CD4-positive, alpha-beta T cell (primary cell): ENCODE data around the gene SFPQ. TPM values are rescaled to one million over a fixed set of nuclear protein-coding genes. Genes with fewer than 3 reads are reported as not detected.

Experiments
- ATAC-seq: fragments of 200-7000 bp; cut with Tn5 transposase; one replicate; pipeline ENCODE4 v1.10.0; 2022; ENCODE audit warnings: mild to moderate bottlenecking; ENCODE audit not compliant: poor library complexity
- CTCF ChIA-PET: fragments of 350-600 bp; sonication (Branson Sonifier 250); formaldehyde crosslinking; loops from one replicate; lab custom pipeline; 2021; ENCODE audit warnings: antibody characterized with exemption, inconsistent platforms; lab: Charles Lee
- POLR2A ChIA-PET: fragments of 350-600 bp; sonication (Branson Sonifier 250); formaldehyde crosslinking; loops from one replicate; lab custom pipeline; 2021; ENCODE audit warnings: antibody characterized with exemption, inconsistent platforms; lab: Charles Lee
- DNase-seq, 14 experiments: peaks; one replicate each; pipeline ENCODE4 v3.0.0-alpha.2; 2013 to 2020; ENCODE audit warnings: mixed read lengths in 2 of 14
- H3K27ac ChIP-seq, 2 donors: one replicate each; pipeline versions ENCODE4 v1.5.1 to v1.7.0; 2013; ENCODE audit warnings: low read length in 2 of 2, low read depth in 1 of 2, mild to moderate bottlenecking in 1 of 2
- H3K27me3 ChIP-seq, 2 experiments: 1 replicate in 1 of 2; 2 replicates in 1 of 2; pipeline versions ENCODE4 v1.6.1 to v1.7.0; 2013; ENCODE audit warnings: low read length in 2 of 2, control low read depth in 1 of 2, mild to moderate bottlenecking in 1 of 2, moderate library complexity in 1 of 2; ENCODE audit not compliant: insufficient read depth in 2 of 2, control insufficient read depth in 1 of 2
- H3K36me3 ChIP-seq: one replicate; pipeline ENCODE4 v1.6.1; 2013; ENCODE audit warnings: low read length, control low read depth; ENCODE audit not compliant: insufficient read depth
- H3K4me1 ChIP-seq: one replicate; pipeline ENCODE4 v1.6.1; 2013; ENCODE audit warnings: low read length, control low read depth; ENCODE audit not compliant: insufficient read depth
- H3K4me3 ChIP-seq: one replicate; pipeline ENCODE4 v1.5.1; 2013; ENCODE audit warnings: mild to moderate bottlenecking, low read length, moderate library complexity
- H3K9me3 ChIP-seq, 2 experiments: 1 replicate in 1 of 2; 2 replicates in 1 of 2; pipeline versions ENCODE4 v1.6.1 to v1.7.0; 2013; ENCODE audit warnings: low read length in 2 of 2, mild to moderate bottlenecking in 2 of 2, control low read depth in 1 of 2, moderate library complexity in 1 of 2; ENCODE audit not compliant: control insufficient read depth in 1 of 2, insufficient read depth in 1 of 2
- H3K27ac Mint-ChIP-seq: one replicate; pipeline ENCODE4 v1.8.0; 2020; ENCODE audit warnings: mixed read lengths
- H3K27me3 Mint-ChIP-seq: one replicate; pipeline ENCODE4 v1.8.0; 2021; ENCODE audit warnings: mixed read lengths
- H3K36me3 Mint-ChIP-seq: one replicate; pipeline ENCODE4 v1.8.0; 2021; ENCODE audit warnings: low read depth, mixed read lengths
- H3K4me1 Mint-ChIP-seq: one replicate; pipeline ENCODE4 v1.8.0; 2021; ENCODE audit warnings: low read depth, mixed read lengths
- H3K4me3 Mint-ChIP-seq: one replicate; pipeline ENCODE4 v1.8.0; 2020; ENCODE audit warnings: mild to moderate bottlenecking, mixed read lengths
- H3K9me3 Mint-ChIP-seq: one replicate; pipeline ENCODE4 v1.8.0; 2020; ENCODE audit warnings: mixed read lengths
- intact Hi-C, 2 experiments: fragments of 100-400 bp; cut with DNase I in 1 of 2; cut with micrococcal nuclease in 1 of 2; formaldehyde crosslinking; loops; one replicate each; pipeline versions ENCODE4 v1.15.1 to v1.9.0; 2023 to 2025; cut with DNase I, micrococcal nuclease
- total RNA-seq, 174 experiments: library from RNA in 2 of 174; stranded (reverse) in 2 of 174; gene quantifications; one replicate each; pipeline ENCODE4 v1.2.3 and lab custom pipeline; 2021 to 2026
- TF ChIP-seq, protein P1 (sequence below): fragments of 200-600 bp; IDR thresholded peaks from one replicate; pipeline ENCODE4 v1.8.0; 2022; ENCODE audit warnings: antibody characterized with exemption, mild to moderate bottlenecking

SFPQ gene
- total RNA-seq, 2 experiments from 2014 or later, result 766 to 767 TPM

DNA sequence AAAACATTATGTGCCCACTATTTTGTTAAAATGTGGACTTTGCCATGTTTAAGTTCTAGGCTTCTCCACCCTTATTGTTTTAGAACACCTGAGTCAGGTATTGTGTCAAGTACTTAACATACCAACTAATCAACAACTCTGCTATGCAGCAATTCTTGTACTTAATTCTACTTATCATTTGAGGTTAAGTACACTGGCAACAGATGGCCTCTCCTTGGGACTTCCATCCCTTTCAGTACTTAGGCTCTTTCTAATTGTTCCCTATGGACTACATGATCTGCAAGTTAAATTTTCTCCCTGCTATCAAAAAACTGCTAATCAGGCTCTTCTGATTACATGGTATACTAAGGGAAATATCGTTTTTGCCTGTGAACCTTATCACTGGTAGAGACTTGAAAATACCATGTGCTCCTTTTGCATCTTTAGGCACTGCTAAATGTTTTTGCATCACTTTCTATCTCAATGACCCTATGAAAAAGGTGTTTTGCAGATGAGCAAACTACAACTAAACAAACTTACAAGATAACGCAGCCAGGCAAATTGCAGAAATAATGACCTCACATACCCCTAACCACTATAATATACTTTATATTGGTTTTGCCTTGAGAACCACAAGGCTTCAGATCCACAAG, 18.9 kb downstream of the SFPQ start:
- H3K36me3 ChIP-seq, result peaks cover 45% of the 10 kb centered on the region
- no peak for ATAC-seq
- H3K4me3 ChIP-seq, result no peak overlapping the region
- intact Hi-C loops, result loop anchor here in 1 of 2 experiments (10.0 kb wide), 1 partner anchor 189 kb away; the partner anchor contains the start of gene TMEM35B
- Mint-ChIP-seq H3K27ac (peak overlapping the region; percentile 5), H3K27me3 (no peaks in the 10 kb centered on the region), H3K4me3 (peak overlapping the region; percentile 0), H3K4me1 (peaks cover 9% of the 10 kb centered on the region), H3K36me3 (peaks cover 51% of the 10 kb centered on the region), H3K9me3 (no peaks in the 10 kb centered on the region)
- POLR2A ChIA-PET, result no interaction called here
- no peaks in the 10 kb centered on the region for H3K27me3 ChIP-seq
- no peak overlapping the region for H3K27ac ChIP-seq
- CTCF ChIA-PET, result no interaction called here
- H3K4me1 ChIP-seq, result no peaks in the 10 kb centered on the region
- TF ChIP-seq, protein P1, sequence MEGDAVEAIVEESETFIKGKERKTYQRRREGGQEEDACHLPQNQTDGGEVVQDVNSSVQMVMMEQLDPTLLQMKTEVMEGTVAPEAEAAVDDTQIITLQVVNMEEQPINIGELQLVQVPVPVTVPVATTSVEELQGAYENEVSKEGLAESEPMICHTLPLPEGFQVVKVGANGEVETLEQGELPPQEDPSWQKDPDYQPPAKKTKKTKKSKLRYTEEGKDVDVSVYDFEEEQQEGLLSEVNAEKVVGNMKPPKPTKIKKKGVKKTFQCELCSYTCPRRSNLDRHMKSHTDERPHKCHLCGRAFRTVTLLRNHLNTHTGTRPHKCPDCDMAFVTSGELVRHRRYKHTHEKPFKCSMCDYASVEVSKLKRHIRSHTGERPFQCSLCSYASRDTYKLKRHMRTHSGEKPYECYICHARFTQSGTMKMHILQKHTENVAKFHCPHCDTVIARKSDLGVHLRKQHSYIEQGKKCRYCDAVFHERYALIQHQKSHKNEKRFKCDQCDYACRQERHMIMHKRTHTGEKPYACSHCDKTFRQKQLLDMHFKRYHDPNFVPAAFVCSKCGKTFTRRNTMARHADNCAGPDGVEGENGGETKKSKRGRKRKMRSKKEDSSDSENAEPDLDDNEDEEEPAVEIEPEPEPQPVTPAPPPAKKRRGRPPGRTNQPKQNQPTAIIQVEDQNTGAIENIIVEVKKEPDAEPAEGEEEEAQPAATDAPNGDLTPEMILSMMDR, result no peak
- H3K9me3 ChIP-seq, result no peaks in the 10 kb centered on the region
- DNase-seq, result no peak

DNA sequence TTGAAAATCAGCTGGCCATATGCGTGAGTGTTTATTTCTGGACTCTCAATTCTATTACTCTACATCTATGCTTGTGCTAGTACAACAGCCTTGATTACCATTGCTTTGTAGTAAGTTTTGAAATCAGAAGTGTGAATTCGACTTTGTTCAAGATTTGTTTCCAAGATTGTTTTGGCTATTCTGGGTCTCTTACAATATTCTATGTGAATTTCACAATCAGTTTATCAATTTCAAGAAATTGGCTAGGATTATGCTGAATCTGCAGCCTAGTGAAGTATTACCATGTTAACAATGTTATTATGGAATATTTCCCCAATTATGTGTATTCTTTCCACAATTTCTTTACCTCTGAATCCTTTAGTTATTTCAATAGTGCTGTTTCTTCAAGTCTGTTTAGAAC, 19.5 kb downstream of the SFPQ start:
- H3K36me3 ChIP-seq, result peaks cover 40% of the 10 kb centered on the region
- POLR2A ChIA-PET, result interaction anchor here (0.5 to 1.1 kb wide), 3 partner anchors 8 to 20 kb away, joined by 3 to 5 read pairs (median 3); partner anchors contain the start of gene SFPQ
- Mint-ChIP-seq H3K4me1 (peaks cover 4% of the 10 kb centered on the region), H3K36me3 (peaks cover 45% of the 10 kb centered on the region), H3K4me3 (no peak overlapping the region), H3K9me3 (no peaks in the 10 kb centered on the region), H3K27me3 (no peaks in the 10 kb centered on the region), H3K27ac (peak overlapping the region; percentile 5)
- CTCF ChIA-PET, result no interaction called here
- no peaks in the 10 kb centered on the region for H3K4me1 ChIP-seq
- intact Hi-C loops, result loop anchor here in 1 of 2 experiments (10.0 kb wide), 1 partner anchor 189 kb away; the partner anchor contains the start of gene TMEM35B
- DNase-seq, result no peak
- ATAC-seq, result no peak
- no peaks in the 10 kb centered on the region for H3K27me3 ChIP-seq
- no peak overlapping the region for H3K27ac ChIP-seq
- TF ChIP-seq, protein P1, result no peak
- no peaks in the 10 kb centered on the region for H3K9me3 ChIP-seq
- no peak overlapping the region for H3K4me3 ChIP-seq

DNA sequence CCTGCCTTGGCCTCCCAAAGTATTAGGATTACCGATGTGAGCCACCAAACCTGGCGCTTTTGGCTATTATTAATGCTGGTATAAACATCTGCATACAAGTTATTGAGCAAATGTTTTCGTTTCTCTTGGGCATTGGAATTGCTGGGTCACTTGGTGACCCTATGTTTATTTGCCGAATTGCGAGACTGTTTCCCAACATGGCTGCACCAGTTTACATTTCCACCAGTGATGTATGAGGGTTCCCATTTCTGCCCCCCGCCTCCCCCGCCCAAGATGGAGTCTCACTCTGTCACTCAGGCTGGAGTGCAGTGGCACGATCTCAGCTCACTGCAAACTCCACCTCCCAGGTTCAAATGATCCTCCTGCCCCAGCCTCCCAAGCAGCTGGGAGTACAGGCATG, 20.9 kb downstream of the SFPQ start:
- H3K9me3 Mint-ChIP-seq, result no peaks in the 10 kb centered on the region
- POLR2A ChIA-PET, result interaction anchor here (0.6 to 1.4 kb wide), 5 partner anchors 10 to 130 kb away, joined by 3 to 4 read pairs (median 3); partner anchors contain the start of gene ZMYM1

More for the DNA sequence above, 20.9 kb downstream of the SFPQ start:
- no peak for ATAC-seq
- CTCF ChIA-PET, result no interaction called here
- Histone ChIP-seq H3K4me3 (no peak overlapping the region), H3K4me1 (no peaks in the 10 kb centered on the region), H3K36me3 (peaks cover 25% of the 10 kb centered on the region), H3K27me3 (no peaks in the 10 kb centered on the region), H3K27ac (no peak overlapping the region), H3K9me3 (no peaks in the 10 kb centered on the region)
- H3K4me1 Mint-ChIP-seq, result no peaks in the 10 kb centered on the region
- no peak for DNase-seq
- H3K4me3 Mint-ChIP-seq, result no peak overlapping the region
- H3K27ac Mint-ChIP-seq, result no peak overlapping the region
- peaks cover 31% of the 10 kb centered on the region for H3K36me3 Mint-ChIP-seq
- no peaks in the 10 kb centered on the region for H3K27me3 Mint-ChIP-seq
- TF ChIP-seq, protein P1, result no peak
- intact Hi-C loops, result loop anchor here in 1 of 2 experiments (10.0 kb wide), 1 partner anchor 187 kb away; the partner anchor contains the start of gene TMEM35B
